ENCODE results near the gene FBXL14. TPM values are rescaled to one million over a fixed set of nuclear protein-coding genes. Genes with fewer than 3 reads are reported as not detected.

Gene FBXL14
- total and polyA plus RNA-seq, 2 of the 13 experiments (the other 11 are each of a cell fraction or from before 2014, with no cell fraction given) = 7.0 to 7.4 TPM

DNA sequence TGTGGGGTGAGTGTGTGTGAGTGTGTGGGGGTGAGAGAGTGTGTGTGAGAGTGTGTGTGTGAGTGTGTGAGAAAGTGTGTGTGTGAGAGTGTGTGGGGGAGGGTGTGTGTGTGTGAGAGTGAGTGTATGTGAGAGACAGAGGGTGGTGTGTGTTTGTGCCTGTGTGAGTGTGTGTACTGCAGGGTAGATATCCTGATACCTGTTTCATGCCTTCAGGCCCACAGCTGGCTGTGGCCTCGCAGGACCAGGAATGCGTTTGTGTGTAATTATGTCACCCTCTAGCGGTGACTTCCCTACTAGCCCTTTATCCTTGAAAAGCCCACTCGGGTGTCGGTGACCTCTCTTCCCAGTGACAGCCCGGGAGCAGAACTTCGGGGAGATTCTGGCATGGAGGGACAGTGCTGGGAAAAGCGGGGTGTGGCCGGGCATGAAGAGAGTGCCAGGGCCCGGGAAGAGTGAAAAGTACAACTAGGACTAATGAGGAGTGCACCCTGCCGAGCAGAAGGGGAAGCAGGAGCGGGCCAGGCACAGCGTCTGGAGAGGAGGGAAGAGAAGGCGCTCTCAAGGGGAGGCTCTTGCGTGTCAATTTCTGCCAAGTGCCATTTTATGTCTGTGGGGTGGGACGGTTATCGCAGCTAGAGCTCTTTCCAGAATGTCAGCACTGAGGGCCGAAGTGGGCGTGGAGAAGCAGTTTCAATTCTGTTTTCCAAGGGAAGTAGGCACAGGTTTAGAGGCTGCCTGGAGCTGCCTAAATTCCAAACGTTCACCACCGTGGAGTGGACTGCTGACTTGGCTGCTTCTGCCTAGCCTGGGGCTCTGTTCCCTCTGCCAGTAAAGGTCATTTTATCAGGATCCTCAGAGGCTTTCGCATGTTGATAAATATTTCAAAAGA, 11.0 kb upstream of the FBXL14 start (continued):
- TF ChIP-seq HNRNPLL (IDR thresholded peaks at IDR 0.05; ENCODE audit: low read depth, low read length, poor library complexity, severe bottlenecking) (no peak), RFXANK (CRISPR knock-in tag; IDR thresholded peaks at IDR 0.05) (no peak), STAG1 (CRISPR knock-in tag; IDR thresholded peaks at IDR 0.05) (peak; percentile 79), TOPORS (CRISPR knock-in tag; IDR thresholded peaks at IDR 0.05) (peak; percentile 50; the same call in 1 of the 2 replicates), SPEN (CRISPR knock-in tag; IDR thresholded peaks at IDR 0.05; ENCODE audit: low read depth) (no peak), FOXK2 (IDR thresholded peaks at IDR 0.05) (no peak), FIP1L1 (IDR thresholded peaks at IDR 0.05; ENCODE audit: borderline replicate concordance, insufficient read depth, low read depth, low read length) (no peak), CAMTA2 (CRISPR knock-in tag; IDR thresholded peaks at IDR 0.05; ENCODE audit: borderline replicate concordance) (no peak), ATAD3A (CRISPR knock-in tag; IDR thresholded peaks at IDR 0.05) (no peak), IRF2 (CRISPR knock-in tag; IDR thresholded peaks at IDR 0.05) (no peak), GRHL1 (CRISPR knock-in tag; conservative IDR thresholded peaks at IDR 0.05) (no peak), SP1 (IDR thresholded peaks at IDR 0.05) (no peak), SP1 (CRISPR knock-in tag; IDR thresholded peaks at IDR 0.05) (no peak), ZNF33B (CRISPR knock-in tag; IDR thresholded peaks at IDR 0.05) (no peak), ZNF709 (CRISPR knock-in tag; IDR thresholded peaks at IDR 0.05) (no peak), ZSCAN21 (CRISPR knock-in tag; IDR thresholded peaks at IDR 0.05; ENCODE audit: borderline replicate concordance) (no peak), ZEB1 (IDR thresholded peaks at IDR 0.05; ENCODE audit: insufficient replicate concordance, low read depth) (no peak), HDAC2 (CRISPR knock-in tag; IDR thresholded peaks at IDR 0.05) (no peak), RFX3 (CRISPR knock-in tag; IDR thresholded peaks at IDR 0.05) (no peak), KMT2B (CRISPR knock-in tag; IDR thresholded peaks at IDR 0.05) (0 out of 2 replicates have a peak, but pooled peaks have one; percentile 13), ELK4 (CRISPR knock-in tag; IDR thresholded peaks at IDR 0.05; ENCODE audit: borderline replicate concordance) (no peak), DR1 (CRISPR knock-in tag; IDR thresholded peaks at IDR 0.05) (no peak), ZKSCAN1 (IDR thresholded peaks at IDR 0.05; ENCODE audit: low read length) (no peak), CCAR2 (optimal IDR thresholded peaks at IDR 0.05; ENCODE audit: low read depth, low read length) (peak; percentile 45), RBM39 (IDR thresholded peaks at IDR 0.05; ENCODE audit: low read depth, low read length, poor library complexity, severe bottlenecking) (no peak)
- TF ChIP-seq, protein P1, sequence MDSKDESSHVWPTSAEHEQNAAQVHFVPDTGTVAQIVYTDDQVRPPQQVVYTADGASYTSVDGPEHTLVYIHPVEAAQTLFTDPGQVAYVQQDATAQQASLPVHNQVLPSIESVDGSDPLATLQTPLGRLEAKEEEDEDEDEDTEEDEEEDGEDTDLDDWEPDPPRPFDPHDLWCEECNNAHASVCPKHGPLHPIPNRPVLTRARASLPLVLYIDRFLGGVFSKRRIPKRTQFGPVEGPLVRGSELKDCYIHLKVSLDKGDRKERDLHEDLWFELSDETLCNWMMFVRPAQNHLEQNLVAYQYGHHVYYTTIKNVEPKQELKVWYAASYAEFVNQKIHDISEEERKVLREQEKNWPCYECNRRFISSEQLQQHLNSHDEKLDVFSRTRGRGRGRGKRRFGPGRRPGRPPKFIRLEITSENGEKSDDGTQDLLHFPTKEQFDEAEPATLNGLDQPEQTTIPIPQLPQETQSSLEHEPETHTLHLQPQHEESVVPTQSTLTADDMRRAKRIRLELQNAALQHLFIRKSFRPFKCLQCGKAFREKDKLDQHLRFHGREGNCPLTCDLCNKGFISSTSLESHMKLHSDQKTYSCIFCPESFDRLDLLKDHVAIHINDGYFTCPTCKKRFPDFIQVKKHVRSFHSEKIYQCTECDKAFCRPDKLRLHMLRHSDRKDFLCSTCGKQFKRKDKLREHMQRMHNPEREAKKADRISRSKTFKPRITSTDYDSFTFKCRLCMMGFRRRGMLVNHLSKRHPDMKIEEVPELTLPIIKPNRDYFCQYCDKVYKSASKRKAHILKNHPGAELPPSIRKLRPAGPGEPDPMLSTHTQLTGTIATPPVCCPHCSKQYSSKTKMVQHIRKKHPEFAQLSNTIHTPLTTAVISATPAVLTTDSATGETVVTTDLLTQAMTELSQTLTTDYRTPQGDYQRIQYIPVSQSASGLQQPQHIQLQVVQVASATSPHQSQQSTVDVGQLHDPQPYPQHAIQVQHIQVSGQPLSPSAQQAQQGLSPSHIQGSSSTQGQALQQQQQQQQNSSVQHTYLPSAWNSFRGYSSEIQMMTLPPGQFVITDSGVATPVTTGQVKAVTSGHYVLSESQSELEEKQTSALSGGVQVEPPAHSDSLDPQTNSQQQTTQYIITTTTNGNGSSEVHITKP (CRISPR knock-in tag; IDR thresholded peaks at IDR 0.05; ENCODE audit: low read depth) = no peak

All from HepG2 (cell line).